ENCODE measurements around the gene PMP22.

Gene PMP22

GRCh38 chr17:15273141-15273793 is 8.1 kb upstream of the PMP22 start:
- no peak for DNase-seq

- DNase-seq, result no peak
These were observed 6.6 kb upstream of the PMP22 start for GRCh38 chr17:15271741-15272140.

DNA sequence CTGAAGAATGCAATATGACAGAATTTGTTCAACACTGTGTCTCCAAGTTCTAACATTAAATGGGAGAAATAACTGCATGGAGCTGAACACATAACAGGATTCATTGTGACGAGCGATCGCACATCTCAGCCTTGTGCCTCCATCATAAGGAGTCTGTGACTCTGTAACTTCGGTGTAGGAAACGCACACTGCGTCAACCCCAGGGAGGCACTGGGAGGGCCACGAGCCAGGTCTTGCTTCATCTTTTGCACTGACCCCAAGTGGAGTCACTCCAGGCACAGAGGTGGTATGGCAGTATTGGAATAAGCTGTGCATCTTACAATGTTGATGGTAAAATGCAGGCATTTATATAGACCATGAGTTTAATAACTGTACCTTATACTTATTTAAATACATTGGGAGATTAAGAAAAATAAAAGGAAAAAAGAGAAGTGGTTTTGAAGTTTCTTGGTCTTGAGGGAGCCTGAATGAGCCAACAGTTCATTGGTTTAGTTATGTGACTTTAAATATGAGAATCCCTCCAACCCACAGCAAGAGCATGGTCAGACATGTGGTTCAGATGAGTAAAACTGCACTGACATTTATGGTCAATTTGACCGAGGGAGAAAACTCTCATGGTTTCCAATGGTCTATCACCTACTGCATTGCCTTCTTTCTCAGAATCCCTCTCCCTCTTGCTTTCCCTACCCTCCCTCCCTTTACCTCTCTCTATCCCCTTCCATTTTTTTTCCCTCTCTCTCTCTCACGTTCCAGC is 5.7 kb upstream of the PMP22 start:
- no peak for DNase-seq

- no peak for DNase-seq
These were observed 4.6 kb upstream of the PMP22 start for GRCh38 chr17:15269780-15270089.

- DNase-seq, result no peak
These were observed 4.1 kb upstream of the PMP22 start for GRCh38 chr17:15269087-15269779.

DNA sequence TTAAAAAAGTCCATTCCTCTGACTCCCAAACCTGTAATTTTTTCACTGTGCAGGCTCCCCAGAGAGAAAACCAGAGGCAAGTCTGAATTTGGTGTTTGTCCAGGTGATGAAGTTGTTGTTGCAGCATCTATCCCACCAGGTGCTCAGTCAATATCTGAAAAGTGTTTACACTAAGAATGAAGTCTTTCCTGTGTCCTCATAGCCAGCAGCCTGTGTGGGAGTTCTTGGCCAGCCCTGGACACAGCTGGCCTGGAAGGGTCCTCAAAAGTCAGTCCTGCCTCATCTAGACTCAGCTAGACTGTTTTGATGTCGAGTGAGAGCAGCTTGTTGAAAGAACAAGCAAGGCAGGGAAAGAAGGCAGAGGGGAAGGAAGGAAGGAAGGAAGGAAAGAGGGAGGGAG is 3.3 kb upstream of the PMP22 start:
- DNase-seq, result no peak

DNA sequence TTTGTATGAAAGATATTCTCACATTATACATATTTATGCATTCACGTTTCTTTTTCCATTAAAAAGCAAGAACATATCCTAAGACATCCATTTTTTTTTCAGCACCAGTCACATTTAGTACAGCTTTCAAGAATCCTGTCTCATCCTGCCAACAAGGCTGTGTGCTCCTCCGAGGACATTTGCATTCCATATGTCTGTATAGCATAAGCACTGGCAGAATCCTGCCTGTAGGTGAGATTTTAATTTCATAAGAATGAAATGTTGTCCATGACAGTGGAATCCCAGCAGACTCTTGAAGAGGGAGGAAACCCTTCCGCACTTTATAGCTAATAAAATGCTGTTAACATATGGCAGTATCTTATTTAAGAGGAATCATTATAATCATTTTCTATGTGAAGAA is 2.9 kb upstream of the PMP22 start:
- DNase-seq, result no peak

DNA sequence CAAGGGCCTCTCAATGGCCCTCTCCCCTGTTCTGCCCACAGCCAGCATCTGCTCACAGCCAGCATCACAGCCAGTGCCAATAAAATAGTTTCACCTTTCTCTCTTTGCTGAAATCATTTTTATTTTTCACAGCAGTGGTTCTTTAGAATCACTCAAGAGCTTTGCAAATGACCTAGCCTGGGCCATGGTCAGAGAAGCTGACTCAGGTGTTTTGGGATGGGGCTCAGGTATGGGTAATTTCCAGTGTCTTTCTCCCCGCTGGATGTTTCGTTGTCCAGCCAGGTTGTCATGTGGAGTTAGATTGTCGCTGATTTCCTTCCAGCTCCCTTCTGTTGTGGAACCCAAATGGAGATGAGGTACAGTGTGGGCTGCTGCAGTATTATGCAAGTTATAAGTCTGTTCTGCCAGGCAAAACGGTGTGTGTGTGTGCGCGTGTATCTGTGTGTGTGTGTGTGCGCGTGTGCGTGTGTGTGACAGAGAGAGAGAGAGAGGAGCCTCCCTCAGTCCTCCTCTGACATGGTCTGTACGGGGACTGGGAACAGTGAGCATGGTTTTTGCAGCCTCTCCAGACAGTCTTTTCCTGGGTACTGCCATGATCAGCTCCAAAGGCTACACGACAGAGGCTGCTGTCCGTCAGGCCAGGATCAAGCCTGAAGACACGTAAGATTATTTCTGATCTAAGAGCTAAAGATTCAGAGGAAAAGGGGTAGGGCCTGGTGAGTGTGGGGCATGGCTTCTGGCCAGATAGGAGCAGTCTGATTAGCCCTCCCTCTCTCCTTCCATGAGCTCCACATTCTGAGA is 1.4 kb upstream of the PMP22 start:
- no peak for DNase-seq

- no peak for DNase-seq
These were observed 584 bp downstream of the PMP22 start for GRCh38 chr17:15264542-15264941.

GRCh38 chr17:15263680-15264079 is 1.4 kb downstream of the PMP22 start:
- DNase-seq, result no peak

DNA sequence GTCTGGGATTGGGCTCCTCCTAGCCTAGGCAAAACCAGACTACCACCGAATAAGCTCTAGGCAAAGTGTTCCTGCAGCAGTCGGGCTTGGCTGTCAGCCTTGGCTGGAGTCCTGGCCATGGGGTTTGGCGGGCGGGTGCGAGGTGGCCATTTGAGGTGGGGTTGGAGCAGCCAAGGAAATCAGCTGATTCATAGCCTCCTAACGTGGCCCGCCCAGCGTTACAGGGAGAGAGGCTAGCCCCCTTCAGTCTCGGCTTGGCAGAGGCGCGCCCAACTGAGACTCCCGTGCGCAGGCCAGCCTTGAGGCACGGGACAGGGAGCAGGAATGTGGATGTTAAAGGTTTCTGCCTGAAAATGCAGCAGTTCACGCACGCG is 1.9 kb downstream of the PMP22 start:
- DNase-seq, result no peak

GRCh38 chr17:15262291-15263205 is 2.6 kb downstream of the PMP22 start:
- no peak for DNase-seq

DNA sequence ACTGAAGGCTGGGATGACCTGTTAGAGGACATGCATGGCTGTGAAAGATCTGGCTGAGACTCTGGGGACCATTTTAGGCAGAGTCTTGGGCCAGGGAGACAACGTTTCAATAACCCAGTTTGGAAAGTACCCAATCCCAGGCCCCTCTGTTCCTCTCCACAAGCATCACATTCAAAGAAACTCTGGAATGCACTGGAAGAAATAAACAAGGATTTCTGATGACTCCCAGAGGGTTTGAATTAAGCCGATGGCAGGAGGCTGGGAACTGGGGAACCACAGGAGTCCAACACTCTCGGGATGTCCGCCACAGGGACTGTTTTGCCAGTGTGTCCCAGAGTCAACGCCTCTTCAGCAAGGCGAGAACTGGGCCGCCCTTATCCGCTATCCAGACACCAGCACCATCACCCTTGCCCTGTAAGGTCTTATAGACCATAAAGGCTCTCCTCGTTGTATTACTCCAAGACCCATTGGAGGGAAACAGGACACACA is 3.3 kb downstream of the PMP22 start:
- no peak for DNase-seq

GRCh38 chr17:15261258-15261801 is 3.8 kb downstream of the PMP22 start:
- no peak for DNase-seq

DNA sequence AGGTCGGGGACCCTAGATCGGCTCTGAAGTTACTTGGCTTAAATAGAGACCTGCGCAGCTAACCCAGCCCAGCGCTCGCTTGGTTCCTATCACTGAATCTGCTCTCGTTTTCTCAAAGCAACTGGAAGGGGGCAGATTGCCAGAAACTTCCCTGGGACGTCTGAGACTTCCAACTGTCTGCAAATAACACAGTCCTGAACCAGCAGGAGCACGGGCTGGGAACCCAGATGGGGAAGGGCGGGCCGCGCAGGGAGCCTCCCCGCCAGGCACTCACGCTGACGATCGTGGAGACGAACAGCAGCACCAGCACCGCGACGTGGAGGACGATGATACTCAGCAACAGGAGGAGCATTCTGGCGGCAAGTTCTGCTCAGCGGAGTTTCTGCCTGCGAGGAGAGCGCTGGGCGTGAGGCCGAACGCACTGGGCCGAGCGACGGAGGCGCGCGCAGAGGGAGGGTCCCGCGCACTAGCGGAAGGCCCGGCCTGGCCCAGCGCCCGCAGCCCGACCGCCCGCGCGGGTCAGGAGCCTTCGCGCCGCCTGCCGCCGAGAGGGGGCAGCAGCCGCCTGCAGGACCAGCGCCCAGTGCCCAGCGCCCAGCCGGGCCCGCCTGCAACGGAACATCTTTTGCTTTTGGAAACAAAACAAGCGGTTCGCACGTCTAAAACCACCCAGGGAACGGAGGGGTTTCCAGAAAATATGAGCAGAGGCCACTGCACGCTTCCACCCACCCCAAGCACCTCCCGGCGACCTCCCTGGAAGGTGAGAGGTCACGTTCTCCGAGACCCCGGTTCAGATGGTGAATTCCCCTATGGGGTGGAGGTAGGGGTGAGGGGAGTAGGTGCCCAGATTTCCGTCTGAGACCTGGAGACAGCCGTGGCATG is 4.5 kb downstream of the PMP22 start:
- peak; percentile 4 to 5 for DNase-seq

DNA sequence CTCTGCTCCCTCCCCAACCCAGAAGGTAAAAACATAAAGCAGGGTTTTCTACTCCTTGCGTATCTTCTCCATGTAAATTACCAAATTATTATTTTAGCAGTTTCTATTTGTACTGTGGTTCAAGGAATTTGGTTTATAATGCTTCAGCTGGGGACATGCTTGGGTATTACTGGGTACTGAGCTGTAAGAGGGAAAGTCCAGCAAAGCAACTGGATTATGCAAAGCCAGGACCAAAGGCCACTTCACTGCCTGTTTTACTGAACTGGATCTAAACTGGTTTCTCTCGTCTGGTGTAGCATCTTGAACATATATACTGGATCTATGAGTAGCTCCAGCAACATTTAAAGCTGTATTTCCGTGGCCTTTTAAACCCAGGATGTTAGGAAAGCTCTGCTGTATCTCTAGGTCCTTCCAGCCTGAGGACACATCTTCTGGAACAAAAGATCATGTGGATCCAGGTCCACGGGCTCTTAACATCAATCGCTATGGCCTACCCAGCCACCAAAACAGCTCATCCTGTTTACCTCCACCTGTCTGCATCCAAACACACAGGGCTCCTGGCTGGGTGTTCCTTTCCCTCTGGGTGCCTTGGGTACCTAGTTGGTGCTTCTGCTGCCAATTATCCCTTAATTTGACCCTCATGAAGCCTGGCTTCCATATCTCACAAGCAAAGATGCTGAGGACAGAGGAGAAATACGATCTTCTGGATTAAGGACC is 7.2 kb downstream of the PMP22 start:
- no peak for DNase-seq

GRCh38 chr17:15257258-15257788 is 7.8 kb downstream of the PMP22 start:
- DNase-seq, result peak; percentile 18 to 23

GRCh38 chr17:15256689-15257088 is 8.4 kb downstream of the PMP22 start:
- no peak for DNase-seq

DNA sequence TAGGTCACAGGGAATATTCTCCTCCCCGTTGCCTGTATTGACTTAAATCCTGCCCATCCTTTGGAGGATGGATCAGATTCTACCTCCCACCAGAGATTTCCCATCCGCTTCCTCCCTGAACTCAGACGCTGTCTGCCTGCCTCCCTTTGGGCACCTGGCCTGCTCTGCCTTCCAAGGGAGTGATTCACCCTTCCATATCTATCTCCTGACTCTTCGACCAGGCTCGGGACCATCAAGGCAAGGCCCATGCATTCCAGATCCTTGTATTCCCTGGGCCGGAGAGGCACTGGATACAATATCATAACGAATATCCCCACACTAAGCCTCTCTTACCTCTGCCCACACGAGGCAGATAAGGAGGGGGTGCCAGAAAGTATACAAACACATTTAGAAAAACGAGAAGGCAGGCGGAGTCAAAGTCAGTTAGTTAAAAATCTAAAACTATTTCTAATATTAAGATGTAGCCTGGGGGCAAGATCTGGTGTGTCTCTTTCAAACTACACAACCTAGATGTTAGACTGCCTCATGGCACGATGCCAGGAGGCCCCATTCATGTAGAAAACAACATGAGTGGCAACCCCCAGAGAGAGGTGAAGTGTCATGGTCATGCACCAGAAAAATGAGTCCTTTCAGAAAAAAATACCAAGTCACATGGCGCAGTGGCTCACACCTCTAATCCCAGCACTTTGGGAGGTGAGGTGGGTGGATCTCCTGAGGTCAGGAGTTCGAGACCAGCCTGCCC is 9.2 kb downstream of the PMP22 start:
- no peak for DNase-seq

Measured in activated CD4-positive, alpha-beta T cell treated with anti-CD3 and anti-CD28 coated beads, Interleukin-2, amount 50 U/mL, for 4 hours (primary cell).